ENCODE measurements around the gene USH1C.

- TF ChIP-seq PATZ1 (CRISPR knock-in tag; IDR thresholded peaks at IDR 0.05; ENCODE audit: borderline replicate concordance), result no peak
- TF ChIP-seq OSR1 (CRISPR knock-in tag; IDR thresholded peaks at IDR 0.05), result no peak
These were observed 54.5 kb downstream of the USH1C start for GRCh38 chr11:17489751-17490150.

Measured in SK-N-SH treated with all-trans-retinoic acid at 6 μM for 48 hours (cell line).